Fibroblast of villous mesenchyme (primary cell): ENCODE measurements around the gene OXSR1. TPM values are rescaled to one million over a fixed set of nuclear protein-coding genes. Genes with fewer than 3 reads are reported as not detected.
A peak's percentile ranks its signal among the peaks of the same experiment; 100 is the strongest.

Experiments
- DNase-seq: peaks from one replicate; pipeline ENCODE4 v3.0.0-alpha.2; 2010; ENCODE audit warnings: low read depth
- H3K4me3 ChIP-seq: 2 replicates; pipeline ENCODE4 v1.5.1; 2011; ENCODE audit warnings: low read depth, mild to moderate bottlenecking, low read length
- total RNA-seq: library from RNA; depleted of rRNA; stranded (reverse); fragments of >200 nt; gene quantifications from 2 replicates; pipeline ENCODE4 v1.2.3, GENCODE V29; 2012
- TF ChIP-seq, protein P1 (sequence below): IDR thresholded peaks from 2 replicates; pipeline ENCODE4 v1.5.1; 2012; ENCODE audit warnings: low read depth, mild to moderate bottlenecking, low read length; ENCODE audit not compliant: insufficient read depth

Gene OXSR1
- total RNA-seq, 1 donor: 68.2 TPM

DNA sequence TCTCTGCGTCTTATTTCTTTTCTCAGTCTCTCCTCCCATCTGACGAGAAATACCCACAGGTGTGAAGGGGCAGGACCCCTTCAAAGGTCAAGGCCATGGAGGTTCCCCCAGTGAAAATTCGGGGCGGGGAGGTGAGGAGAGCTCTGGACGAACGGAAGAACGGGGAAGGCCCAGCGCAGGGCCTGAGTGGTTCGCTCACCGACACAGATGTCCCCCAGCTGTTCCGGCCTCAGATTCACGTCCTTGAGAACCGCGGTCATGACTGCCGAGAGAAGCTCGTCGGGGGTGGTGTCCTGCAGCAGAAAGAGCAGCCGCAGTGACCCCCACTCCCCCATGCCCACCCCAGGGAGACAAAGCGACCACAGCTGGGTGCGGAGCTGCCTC, 29.0 kb upstream of the OXSR1 start:
- H3K4me3 ChIP-seq: peak overlapping the region; percentile 71
- TF ChIP-seq, protein P1, sequence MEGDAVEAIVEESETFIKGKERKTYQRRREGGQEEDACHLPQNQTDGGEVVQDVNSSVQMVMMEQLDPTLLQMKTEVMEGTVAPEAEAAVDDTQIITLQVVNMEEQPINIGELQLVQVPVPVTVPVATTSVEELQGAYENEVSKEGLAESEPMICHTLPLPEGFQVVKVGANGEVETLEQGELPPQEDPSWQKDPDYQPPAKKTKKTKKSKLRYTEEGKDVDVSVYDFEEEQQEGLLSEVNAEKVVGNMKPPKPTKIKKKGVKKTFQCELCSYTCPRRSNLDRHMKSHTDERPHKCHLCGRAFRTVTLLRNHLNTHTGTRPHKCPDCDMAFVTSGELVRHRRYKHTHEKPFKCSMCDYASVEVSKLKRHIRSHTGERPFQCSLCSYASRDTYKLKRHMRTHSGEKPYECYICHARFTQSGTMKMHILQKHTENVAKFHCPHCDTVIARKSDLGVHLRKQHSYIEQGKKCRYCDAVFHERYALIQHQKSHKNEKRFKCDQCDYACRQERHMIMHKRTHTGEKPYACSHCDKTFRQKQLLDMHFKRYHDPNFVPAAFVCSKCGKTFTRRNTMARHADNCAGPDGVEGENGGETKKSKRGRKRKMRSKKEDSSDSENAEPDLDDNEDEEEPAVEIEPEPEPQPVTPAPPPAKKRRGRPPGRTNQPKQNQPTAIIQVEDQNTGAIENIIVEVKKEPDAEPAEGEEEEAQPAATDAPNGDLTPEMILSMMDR: no peak
- DNase-seq: peak; percentile 60

DNA sequence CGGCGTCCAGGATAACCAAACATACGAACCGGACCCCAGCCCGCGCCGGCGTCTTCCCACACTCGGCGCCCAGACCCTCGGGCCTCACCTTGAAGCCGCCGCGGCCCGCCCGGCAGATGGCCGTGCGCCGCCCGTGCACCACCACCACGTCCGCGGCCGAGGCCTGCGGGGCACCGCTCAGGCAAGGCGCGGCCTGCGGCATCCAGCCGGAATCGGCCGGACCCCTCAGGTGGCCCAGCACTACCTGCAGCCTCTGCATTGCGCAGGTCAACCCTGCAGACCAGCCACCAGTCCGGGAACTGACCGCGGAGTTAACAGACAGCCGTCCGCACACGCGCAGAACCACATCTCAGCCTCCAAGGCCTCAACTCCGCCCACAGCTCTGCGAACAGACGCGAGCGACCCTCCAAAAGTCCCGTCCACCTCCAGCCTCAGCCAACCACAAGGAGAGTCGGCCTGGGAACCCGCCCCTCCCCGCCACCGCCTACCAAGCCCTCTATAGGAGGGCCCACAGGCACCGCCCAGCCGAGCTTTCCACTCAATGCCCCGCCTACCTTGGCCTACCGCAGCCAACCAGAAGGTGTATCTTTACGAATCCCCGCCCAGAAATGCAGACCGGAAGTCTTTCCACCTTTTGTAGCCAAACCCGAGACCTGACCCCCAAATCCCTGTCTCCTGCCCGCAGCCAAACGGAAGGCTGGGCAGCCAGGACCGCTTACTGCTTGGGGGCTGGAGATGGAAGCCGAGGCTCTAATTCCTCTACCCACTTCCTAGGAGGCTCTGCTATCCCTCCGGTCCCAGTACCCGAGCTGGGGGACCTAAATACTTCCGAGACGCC, 28.3 kb upstream of the OXSR1 start, which contains the start of gene ACAA1:
Gene ACAA1, minus strand, starts transcription at position 351 of the 838 bp plus-strand sequence. Its CDS starts 92 bp downstream, at position 259.
- H3K4me3 ChIP-seq: peak within 1 kb of the TSS; percentile 71
- TF ChIP-seq, protein P1: no peak

DNA sequence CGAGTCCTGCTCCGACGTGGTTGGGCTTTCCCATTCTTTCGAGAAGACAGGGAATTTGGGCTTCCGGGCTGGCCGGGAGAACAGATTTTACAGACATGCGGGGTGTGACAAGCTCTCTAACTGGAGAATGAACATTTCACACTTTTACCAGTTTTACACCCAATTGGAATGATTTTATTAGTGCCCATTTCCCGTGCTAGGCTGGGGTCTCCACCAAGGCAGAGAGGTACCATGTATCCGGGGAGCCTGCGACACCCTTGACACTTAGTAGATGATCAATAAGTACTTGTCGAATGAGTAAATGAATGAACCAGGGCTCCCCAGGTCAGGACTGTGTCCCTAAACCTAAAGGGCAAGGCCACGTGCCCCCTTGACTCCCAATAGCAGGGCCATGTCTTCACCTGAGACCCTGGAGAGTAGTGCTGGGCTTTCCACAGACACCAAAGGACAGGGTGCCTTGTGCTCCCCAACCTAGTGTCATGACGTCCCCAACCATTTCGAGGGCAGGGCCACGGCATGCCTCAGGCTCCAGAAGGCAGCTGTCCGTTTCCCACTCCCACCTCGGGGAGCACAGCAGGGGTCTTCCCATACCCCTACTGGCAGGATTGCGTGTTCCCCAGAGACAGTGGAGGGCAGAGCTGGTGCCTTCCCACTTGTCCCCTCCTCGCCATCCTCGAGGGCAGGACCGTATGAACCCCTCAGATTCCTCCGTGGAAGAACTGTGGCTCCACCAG, 27.6 kb upstream of the OXSR1 start:
- peak overlapping the region; percentile 71 for H3K4me3 ChIP-seq
- DNase-seq: peak; percentile 3
- TF ChIP-seq, protein P1: peak; percentile 11

More for the DNA sequence above, 28.3 kb upstream of the OXSR1 start, which contains the start of gene ACAA1:
- DNase-seq: peak; percentile 99

DNA sequence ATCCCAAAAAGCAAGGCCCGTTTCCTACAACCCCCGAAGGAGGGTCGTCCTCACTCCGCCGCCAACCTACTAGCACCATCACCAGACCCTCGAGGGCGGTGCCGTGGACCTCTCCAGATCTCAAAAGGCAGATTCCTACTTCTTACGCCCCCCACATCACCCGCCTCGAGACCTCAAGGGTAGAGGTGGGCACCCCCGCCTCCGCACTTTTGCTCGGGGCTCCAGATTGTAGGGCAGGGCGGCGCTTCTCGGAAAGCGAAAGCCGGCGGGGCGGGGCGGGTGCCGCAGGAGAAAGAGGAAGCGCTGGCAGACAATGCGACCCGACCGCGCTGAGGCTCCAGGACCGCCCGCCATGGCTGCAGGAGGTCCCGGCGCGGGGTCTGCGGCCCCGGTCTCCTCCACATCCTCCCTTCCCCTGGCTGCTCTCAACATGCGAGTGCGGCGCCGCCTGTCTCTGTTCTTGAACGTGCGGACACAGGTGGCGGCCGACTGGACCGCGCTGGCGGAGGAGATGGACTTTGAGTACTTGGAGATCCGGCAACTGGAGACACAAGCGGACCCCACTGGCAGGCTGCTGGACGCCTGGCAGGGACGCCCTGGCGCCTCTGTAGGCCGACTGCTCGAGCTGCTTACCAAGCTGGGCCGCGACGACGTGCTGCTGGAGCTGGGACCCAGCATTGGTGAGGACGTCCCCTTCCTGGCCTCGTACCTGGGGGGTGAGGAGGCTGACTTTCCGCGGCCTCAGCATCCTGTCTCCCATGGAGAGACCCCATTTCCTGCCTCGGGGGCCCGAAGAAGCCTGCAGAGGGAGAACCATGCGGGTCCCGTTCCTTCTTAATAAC, 26.8 kb upstream of the OXSR1 start, which contains the start of gene MYD88:
Gene MYD88, plus strand, starts transcription at position 313 of the 842 bp plus-strand sequence. Its CDS starts 40 bp downstream, at position 353.
- TF ChIP-seq, protein P1: no peak
- peak within 1 kb of the TSS; percentile 71 for H3K4me3 ChIP-seq
- peak; percentile 65 for DNase-seq

DNA sequence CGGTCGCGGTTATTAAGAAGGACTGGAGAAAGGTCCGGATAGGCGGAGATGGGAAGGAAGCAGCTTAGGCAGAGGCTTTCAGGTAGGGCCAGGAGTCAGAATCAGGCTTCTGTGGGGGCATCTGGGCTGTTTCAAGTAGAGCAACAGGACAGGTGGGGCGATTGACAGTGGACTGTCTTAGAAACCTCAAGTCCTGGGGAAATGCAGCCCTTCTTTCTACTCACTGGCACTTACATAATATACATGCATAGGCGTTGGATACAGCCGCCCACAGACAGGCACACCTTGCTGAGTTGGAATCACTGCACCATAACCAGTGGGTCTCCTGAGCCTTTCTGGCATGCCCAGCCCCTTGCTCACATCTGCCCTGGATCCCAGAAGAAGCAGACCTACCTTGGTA, 26.1 kb upstream of the OXSR1 start:
- TF ChIP-seq, protein P1: no peak
- peak; percentile 13 for DNase-seq
- peak overlapping the region; percentile 71 for H3K4me3 ChIP-seq

DNA sequence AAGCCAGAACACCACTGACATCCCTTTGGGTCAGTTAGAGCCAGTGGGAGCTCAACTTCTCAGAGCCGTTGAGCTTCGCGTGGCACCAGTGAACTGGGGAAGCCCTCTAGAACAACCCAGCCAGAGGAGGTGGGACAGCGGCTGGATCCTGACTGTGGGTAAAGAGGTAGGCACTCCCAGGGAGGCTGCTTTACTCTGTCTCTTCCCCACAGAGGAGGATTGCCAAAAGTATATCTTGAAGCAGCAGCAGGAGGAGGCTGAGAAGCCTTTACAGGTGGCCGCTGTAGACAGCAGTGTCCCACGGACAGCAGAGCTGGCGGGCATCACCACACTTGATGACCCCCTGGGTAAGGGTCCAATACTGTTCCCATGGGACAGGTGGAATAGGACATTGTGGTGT, 25.7 kb upstream of the OXSR1 start:
- no peak for DNase-seq
- TF ChIP-seq, protein P1: no peak
- H3K4me3 ChIP-seq: peak overlapping the region; percentile 71
